CD14-positive monocyte (primary cell): Measurements from ENCODE around the gene PTPN14. TPM values are rescaled to one million over a fixed set of nuclear protein-coding genes. Genes with fewer than 3 reads are reported as not detected.

Experiments used
- DNase-seq, 3 donors: peaks; one replicate each; pipeline ENCODE4 v3.0.0-alpha.2; 2011 to 2022
- H2AFZ ChIP-seq: 2 replicates; pipeline ENCODE4 v1.6.0; 2012; ENCODE audit warnings: mild to moderate bottlenecking, low read depth, low read length, inconsistent platforms; ENCODE audit not compliant: insufficient read depth, poor library complexity, severe bottlenecking
- H3K27ac ChIP-seq, 2 donors: 1 replicate in 1 of 2; 2 replicates in 1 of 2; pipeline ENCODE4 v1.5.1; 2012 to 2013; ENCODE audit warnings: low read length in 2 of 2, control low read depth in 1 of 2, inconsistent platforms in 1 of 2, low read depth in 1 of 2, mild to moderate bottlenecking in 1 of 2
- H3K27me3 ChIP-seq, 2 donors: one replicate each; pipeline versions ENCODE4 v1.6.0 to v1.6.1; 2011 to 2013; ENCODE audit warnings: low read length in 2 of 2; ENCODE audit not compliant: control insufficient read depth in 2 of 2, insufficient read depth in 2 of 2
- H3K36me3 ChIP-seq, 2 donors: replicated peaks in 1 of 2; 1 replicate in 1 of 2; 2 replicates in 1 of 2; pipeline versions ENCODE4 v1.5.1 to v1.6.1; 2012 to 2013; ENCODE audit warnings: low read length in 2 of 2, control low read depth in 1 of 2, inconsistent platforms in 1 of 2, mild to moderate bottlenecking in 1 of 2; ENCODE audit not compliant: insufficient read depth in 2 of 2, control insufficient read depth in 1 of 2
- H3K4me1 ChIP-seq, 2 donors: 1 replicate in 1 of 2; 2 replicates in 1 of 2; pipeline versions ENCODE4 v1.5.1 to v1.6.1; 2012 to 2013; ENCODE audit warnings: low read length in 2 of 2, control low read depth in 1 of 2, inconsistent platforms in 1 of 2, mild to moderate bottlenecking in 1 of 2, moderate library complexity in 1 of 2; ENCODE audit not compliant: insufficient read depth in 2 of 2, control insufficient read depth in 1 of 2
- H3K4me2 ChIP-seq: replicated peaks from 2 replicates; pipeline ENCODE3; 2012; ENCODE audit warnings: low read length, moderate library complexity, mild to moderate bottlenecking; ENCODE audit not compliant: poor library complexity, severe bottlenecking; ENCODE audit errors: extremely low read depth
- H3K4me3 ChIP-seq, 3 experiments: fragments of 200-600 bp in 1 of 3; sonication (generic) in 1 of 3; replicated peaks in 1 of 3; 1 replicate in 2 of 3; 2 replicates in 1 of 3; pipeline ENCODE4 v1.5.1; 2011 to 2013; ENCODE audit warnings: low read length in 3 of 3, mild to moderate bottlenecking in 3 of 3, control low read depth in 2 of 3, low read depth in 2 of 3, inconsistent platforms in 1 of 3, moderate library complexity in 1 of 3
- H3K79me2 ChIP-seq: 2 replicates; pipeline ENCODE4 v1.6.0; 2012; ENCODE audit warnings: mild to moderate bottlenecking, control low read depth, inconsistent platforms, low read length, moderate library complexity; ENCODE audit not compliant: insufficient read depth
- H3K9ac ChIP-seq: 2 replicates; pipeline ENCODE4 v1.6.0; 2017; ENCODE audit warnings: low read length, mild to moderate bottlenecking; ENCODE audit not compliant: insufficient read depth, poor library complexity, severe bottlenecking
- H3K9me3 ChIP-seq, 2 donors: replicated peaks in 1 of 2; 1 replicate in 1 of 2; 2 replicates in 1 of 2; pipeline versions ENCODE4 v1.5.1 to v1.6.1; 2012 to 2013; ENCODE audit warnings: low read length in 2 of 2, control low read depth in 1 of 2; ENCODE audit not compliant: control insufficient read depth in 1 of 2, insufficient read depth in 1 of 2
- H4K20me1 ChIP-seq: 2 replicates; pipeline ENCODE4 v1.6.0; 2012; ENCODE audit warnings: mild to moderate bottlenecking, low read length, control low read depth, moderate library complexity; ENCODE audit not compliant: insufficient read depth
- H3K27ac Mint-ChIP-seq, 7 donors: one replicate each; pipeline ENCODE4 v1.8.0; 2020; ENCODE audit warnings: mild to moderate bottlenecking in 7 of 7, mixed read lengths in 7 of 7, moderate library complexity in 6 of 7, inconsistent platforms in 2 of 7
- H3K27me3 Mint-ChIP-seq, 3 donors: one replicate each; pipeline ENCODE4 v1.8.0; 2021 to 2022; ENCODE audit warnings: low read depth in 3 of 3, mild to moderate bottlenecking in 3 of 3, mixed read lengths in 3 of 3, moderate library complexity in 3 of 3, inconsistent platforms in 1 of 3
- H3K36me3 Mint-ChIP-seq, 2 donors: one replicate each; pipeline ENCODE4 v1.8.0; 2020; ENCODE audit warnings: mixed read lengths in 2 of 2, inconsistent platforms in 1 of 2, mild to moderate bottlenecking in 1 of 2
- H3K4me1 Mint-ChIP-seq: one replicate; pipeline ENCODE4 v1.8.0; 2020; ENCODE audit warnings: mild to moderate bottlenecking, mixed read lengths
- H3K4me3 Mint-ChIP-seq, 2 donors: one replicate each; pipeline ENCODE4 v1.8.0; 2020; ENCODE audit warnings: mild to moderate bottlenecking in 2 of 2, mixed read lengths in 2 of 2, moderate library complexity in 1 of 2
- H3K9me3 Mint-ChIP-seq, 7 donors: one replicate each; pipeline ENCODE4 v1.8.0; 2020 to 2022; ENCODE audit warnings: mixed read lengths in 7 of 7, mild to moderate bottlenecking in 6 of 7, moderate library complexity in 6 of 7, inconsistent platforms in 2 of 7
- CTCF ChIP-seq: fragments of 200-600 bp; IDR thresholded peaks from one replicate; pipeline ENCODE4 v1.8.0; 2022; ENCODE audit warnings: antibody characterized with exemption, mild to moderate bottlenecking
- WGBS: methylation state at CpG from one replicate; pipeline ENCODE4 v1.1.5; 2013; ENCODE audit warnings: missing lambda C conversion rate; ENCODE audit not compliant: insufficient coverage; 5-methylcytosine and 5-hydroxymethylcytosine counted together
- intact Hi-C, 2 donors: fragments of 100-400 bp; cut with micrococcal nuclease; formaldehyde crosslinking; loops; one replicate each; pipeline versions ENCODE4 v1.15.0 to v1.15.1; 2023
- polyA plus RNA-seq, 3 donors: library from polyadenylated mRNA; depleted of rRNA in 1 of 3; unstranded in 2 of 3; stranded (reverse) in 1 of 3; fragments of 300-500 nt in 2 of 3; fragments of >200 nt in 1 of 3; fragmentation: Illumina TruSeq in 2 of 3; gene quantifications; 1 replicate in 2 of 3; 2 replicates in 1 of 3; pipeline ENCODE4 v1.2.3, GENCODE V29; 2012 to 2021

The PTPN14 gene
- polyA plus RNA-seq, 3 donors = 0.01 TPM; not detected in 1

- H3K9ac ChIP-seq = no peak overlapping the region
These were observed 50.9 kb downstream of the PTPN14 start for GRCh38 chr1:214500340-214501055.

GRCh38 chr1:214499732-214500131, 51.7 kb downstream of the PTPN14 start:
- WGBS = no CpG with 5 or more reads among the region's 4 CpGs
- no peak for TF ChIP-seq CTCF
- Mint-ChIP-seq H3K36me3 (no peaks in the 10 kb centered on the region), H3K27me3 (peaks cover 0 to 8% (median 4%) of the 10 kb centered on the region in 3 donors), H3K4me3 (no peak overlapping the region), H3K27ac (no peak overlapping the region), H3K4me1 (no peaks in the 10 kb centered on the region), H3K9me3 (no peaks in the 10 kb centered on the region)
- H3K9ac ChIP-seq = no peak overlapping the region
- no peak overlapping the region for H3K4me3 ChIP-seq
- H2AFZ ChIP-seq = no peak overlapping the region
- intact Hi-C loops = no loop called here
- no peaks in the 10 kb centered on the region for H4K20me1 ChIP-seq
- H3K9me3 ChIP-seq = no peaks in the 10 kb centered on the region
- no peaks in the 10 kb centered on the region for H3K4me1 ChIP-seq
- no peak overlapping the region for H3K27ac ChIP-seq
- H3K27me3 ChIP-seq = no peaks in the 10 kb centered on the region
- H3K4me2 ChIP-seq = no peak overlapping the region
- H3K79me2 ChIP-seq = no peaks in the 10 kb centered on the region
- H3K36me3 ChIP-seq = no peaks in the 10 kb centered on the region
- DNase-seq = no peak

More at GRCh38 chr1:214500340-214501055, 50.9 kb downstream of the PTPN14 start:
- Histone ChIP-seq H3K27ac (no peak overlapping the region), H3K9me3 (no peaks in the 10 kb centered on the region), H3K4me2 (no peak overlapping the region), H2AFZ (no peak overlapping the region), H3K4me3 (no peak overlapping the region), H3K36me3 (no peaks in the 10 kb centered on the region), H4K20me1 (no peaks in the 10 kb centered on the region), H3K4me1 (no peaks in the 10 kb centered on the region), H3K27me3 (no peaks in the 10 kb centered on the region), H3K79me2 (no peaks in the 10 kb centered on the region)
- Mint-ChIP-seq H3K9me3 (no peaks in the 10 kb centered on the region), H3K4me1 (no peaks in the 10 kb centered on the region), H3K4me3 (no peak overlapping the region), H3K36me3 (no peaks in the 10 kb centered on the region), H3K27me3 (peaks cover 0 to 11% (median 6%) of the 10 kb centered on the region in 3 donors), H3K27ac (no peak overlapping the region)
- 83% methylated on average over 1 of the region's 4 CpGs for WGBS
- DNase-seq = no peak
- TF ChIP-seq CTCF = no peak
- intact Hi-C loops = no loop called here
